IPS DF 6.9 (cell line): ENCODE data around the gene MAB21L4.

Experiments
- DNase-seq: peaks from one replicate; pipeline ENCODE4 v3.0.0-alpha.2; 2013; ENCODE audit warnings: low read depth, low spot score
- H3K27ac ChIP-seq: one replicate; pipeline ENCODE4 v1.5.1; 2013; ENCODE audit warnings: low read length, control low read depth
- H3K27me3 ChIP-seq: 2 replicates; pipeline ENCODE4 v1.6.1; 2013; ENCODE audit warnings: mild to moderate bottlenecking, low read length; ENCODE audit not compliant: control insufficient read depth, insufficient read depth
- H3K36me3 ChIP-seq: 2 replicates; pipeline ENCODE4 v1.6.1; 2013; ENCODE audit warnings: low read length; ENCODE audit not compliant: control insufficient read depth, insufficient read depth
- H3K4me1 ChIP-seq: 2 replicates; pipeline ENCODE4 v1.6.1; 2013; ENCODE audit warnings: low read length; ENCODE audit not compliant: control insufficient read depth, insufficient read depth
- H3K4me3 ChIP-seq: 2 replicates; pipeline ENCODE4 v1.5.1; 2013; ENCODE audit warnings: mild to moderate bottlenecking, low read length
- H3K9me3 ChIP-seq: 2 replicates; pipeline ENCODE4 v1.6.1; 2013; ENCODE audit warnings: low read length, inconsistent platforms; ENCODE audit not compliant: control insufficient read depth, insufficient read depth
- WGBS: extraction: QIAGEN DNeasy Blood & Tissue Kit; methylation state at CpG from one replicate; pipeline ENCODE4 v1.1.7; 2013; ENCODE audit warnings: mixed read lengths, missing lambda C conversion rate; ENCODE audit not compliant: insufficient read length, insufficient coverage; 5-methylcytosine and 5-hydroxymethylcytosine counted together

The MAB21L4 gene

GRCh38 chr2:240865391-240865790 is 30.6 kb downstream of the MAB21L4 start:
- Histone ChIP-seq H3K4me3 (no peak overlapping the region), H3K27ac (no peak overlapping the region), H3K36me3 (no peaks in the 10 kb centered on the region), H3K9me3 (no peaks in the 10 kb centered on the region), H3K27me3 (no peaks in the 10 kb centered on the region), H3K4me1 (no peaks in the 10 kb centered on the region; the same call in 1 of the 2 replicates)
- no peak for DNase-seq
- WGBS, result no CpG with 5 or more reads among the region's 5 CpGs

GRCh38 chr2:240864475-240864874 is 31.5 kb downstream of the MAB21L4 start:
- Histone ChIP-seq H3K36me3 (no peaks in the 10 kb centered on the region), H3K27me3 (no peaks in the 10 kb centered on the region), H3K4me3 (no peak overlapping the region), H3K27ac (no peak overlapping the region), H3K9me3 (no peaks in the 10 kb centered on the region), H3K4me1 (no peaks in the 10 kb centered on the region)
- no peak for DNase-seq
- WGBS, result no CpG with 5 or more reads among the region's 3 CpGs

GRCh38 chr2:240861547-240861946 is 34.4 kb downstream of the MAB21L4 start:
- Histone ChIP-seq H3K36me3 (no peaks in the 10 kb centered on the region), H3K27me3 (no peaks in the 10 kb centered on the region), H3K27ac (no peak overlapping the region), H3K4me1 (no peaks in the 10 kb centered on the region), H3K9me3 (no peaks in the 10 kb centered on the region), H3K4me3 (no peak overlapping the region)
- no CpG with 5 or more reads among the region's 2 CpGs for WGBS
- DNase-seq, result no peak

GRCh38 chr2:240858871-240859270 is 37.1 kb downstream of the MAB21L4 start:
- Histone ChIP-seq H3K4me3 (no peak overlapping the region), H3K36me3 (no peaks in the 10 kb centered on the region), H3K27me3 (no peaks in the 10 kb centered on the region), H3K9me3 (no peaks in the 10 kb centered on the region), H3K27ac (no peak overlapping the region), H3K4me1 (no peaks in the 10 kb centered on the region)
- WGBS, result no CpG with 5 or more reads among the region's 10 CpGs
- no peak for DNase-seq

GRCh38 chr2:240858321-240858720 is 37.6 kb downstream of the MAB21L4 start:
- Histone ChIP-seq H3K36me3 (no peaks in the 10 kb centered on the region), H3K27ac (no peak overlapping the region), H3K9me3 (no peaks in the 10 kb centered on the region), H3K4me1 (no peaks in the 10 kb centered on the region), H3K4me3 (no peak overlapping the region), H3K27me3 (no peaks in the 10 kb centered on the region)
- no CpG with 5 or more reads among the region's 13 CpGs for WGBS
- DNase-seq, result no peak

GRCh38 chr2:240857039-240858008 is 38.6 kb downstream of the MAB21L4 start:
- H3K4me1 ChIP-seq, result no peaks in the 10 kb centered on the region
- DNase-seq, result no peak
- H3K36me3 ChIP-seq, result no peaks in the 10 kb centered on the region
- no peak overlapping the region for H3K27ac ChIP-seq
- H3K27me3 ChIP-seq, result no peaks in the 10 kb centered on the region
- whole genome bisulfite sequencing, result no CpG with 5 or more reads among the region's 21 CpGs
- no peak overlapping the region for H3K4me3 ChIP-seq
- H3K9me3 ChIP-seq, result no peaks in the 10 kb centered on the region

- Histone ChIP-seq H3K27ac (no peak overlapping the region), H3K4me3 (no peak overlapping the region), H3K9me3 (no peaks in the 10 kb centered on the region), H3K4me1 (no peaks in the 10 kb centered on the region), H3K36me3 (no peaks in the 10 kb centered on the region), H3K27me3 (no peaks in the 10 kb centered on the region)
- DNase-seq, result no peak
- WGBS, result no CpG with 5 or more reads among the region's 21 CpGs
Measured at GRCh38 chr2:240856151-240856980, 39.6 kb downstream of the MAB21L4 start.

- Histone ChIP-seq H3K4me1 (no peaks in the 10 kb centered on the region), H3K4me3 (no peak overlapping the region), H3K36me3 (no peaks in the 10 kb centered on the region), H3K27ac (no peak overlapping the region), H3K27me3 (no peaks in the 10 kb centered on the region), H3K9me3 (no peaks in the 10 kb centered on the region)
- no CpG with 5 or more reads among the region's 8 CpGs for WGBS
- DNase-seq, result no peak
Measured at GRCh38 chr2:240855670-240856069, 40.3 kb downstream of the MAB21L4 start.

GRCh38 chr2:240852671-240853314 is 43.2 kb downstream of the MAB21L4 start:
- no peaks in the 10 kb centered on the region for H3K27me3 ChIP-seq
- WGBS, result no CpG with 5 or more reads among the region's 15 CpGs
- H3K4me1 ChIP-seq, result no peaks in the 10 kb centered on the region
- no peak overlapping the region for H3K27ac ChIP-seq
- no peak for DNase-seq
- no peak overlapping the region for H3K4me3 ChIP-seq
- no peaks in the 10 kb centered on the region for H3K36me3 ChIP-seq
- no peaks in the 10 kb centered on the region for H3K9me3 ChIP-seq
